HG03342 (cell line): ENCODE results near the gene SLC1A2.
"Not testable (repeated sequence)": the region's sequence is repeated elsewhere in the genome, so short reads cannot be mapped to it uniquely, and the experiment has no call there.

Experiments
- ATAC-seq: cut with Tn5 transposase; IDR thresholded peaks from one replicate; pipeline ENCODE4 v1.9.1; 2021; ENCODE audit warnings: mild to moderate bottlenecking, moderate library complexity; ENCODE audit not compliant: unreplicated experiment

Gene SLC1A2

GRCh38 chr11:35232891-35233330 lies 186.4 kb downstream of the SLC1A2 start:
- no peak for ATAC-seq

GRCh38 chr11:35231076-35231860 lies 188.1 kb downstream of the SLC1A2 start:
- ATAC-seq: no peak

GRCh38 chr11:35230388-35230787 lies 189.0 kb downstream of the SLC1A2 start:
- no peak for ATAC-seq

GRCh38 chr11:35228328-35228725 lies 191.0 kb downstream of the SLC1A2 start:
- ATAC-seq: no peak

GRCh38 chr11:35227576-35228327 lies 191.6 kb downstream of the SLC1A2 start:
- ATAC-seq: no peak

GRCh38 chr11:35226756-35227155 lies 192.6 kb downstream of the SLC1A2 start:
- not testable (repeated sequence) for ATAC-seq

GRCh38 chr11:35225946-35226520 lies 193.3 kb downstream of the SLC1A2 start:
- ATAC-seq: no peak

GRCh38 chr11:35223991-35224390 lies 195.4 kb downstream of the SLC1A2 start:
- ATAC-seq: no peak

- ATAC-seq: no peak
Observed at GRCh38 chr11:35223371-35223796, 196.0 kb downstream of the SLC1A2 start.

- no peak for ATAC-seq
Observed at GRCh38 chr11:35218956-35219355, 200.4 kb downstream of the SLC1A2 start.

- no peak for ATAC-seq
Observed at GRCh38 chr11:35216962-35217678, 202.2 kb downstream of the SLC1A2 start.

- ATAC-seq: no peak
Observed at GRCh38 chr11:35215945-35216344, 203.4 kb downstream of the SLC1A2 start.

GRCh38 chr11:35214792-35215193 lies 204.6 kb downstream of the SLC1A2 start:
- no peak for ATAC-seq

- ATAC-seq: no peak
Observed at GRCh38 chr11:35214226-35214770, 205.1 kb downstream of the SLC1A2 start.

- no peak for ATAC-seq
Observed at GRCh38 chr11:35211952-35212351, 207.4 kb downstream of the SLC1A2 start.

- ATAC-seq: no peak
Observed at GRCh38 chr11:35210876-35211546, 208.3 kb downstream of the SLC1A2 start.

- no peak for ATAC-seq
Observed at GRCh38 chr11:35208795-35209194, 210.6 kb downstream of the SLC1A2 start.

GRCh38 chr11:35207471-35208403 lies 211.6 kb downstream of the SLC1A2 start:
- ATAC-seq: no peak

- no peak for ATAC-seq
Observed at GRCh38 chr11:35206616-35207015, 212.7 kb downstream of the SLC1A2 start.
